Measurements from ENCODE around the gene CACNA1C.
"Not testable (repeated sequence)": the region's sequence is repeated elsewhere in the genome, so short reads cannot be mapped to it uniquely, and the experiment has no call there.

The CACNA1C gene

GRCh38 chr12:2234646-2235350 lies 182.0 kb downstream of the CACNA1C start:
- DNase-seq (ENCODE audit: low spot score), result no peak

- DNase-seq (ENCODE audit: low spot score), result no peak
These were observed 183.9 kb downstream of the CACNA1C start for GRCh38 chr12:2236506-2237294.

- no peak for DNase-seq (ENCODE audit: low spot score)
These were observed 185.3 kb downstream of the CACNA1C start for GRCh38 chr12:2238111-2238510.

- DNase-seq (ENCODE audit: low spot score), result no peak
These were observed 186.6 kb downstream of the CACNA1C start for GRCh38 chr12:2239381-2239871.

GRCh38 chr12:2240390-2240789 lies 187.6 kb downstream of the CACNA1C start:
- no peak for DNase-seq (ENCODE audit: low spot score)

GRCh38 chr12:2240984-2241383 lies 188.2 kb downstream of the CACNA1C start:
- no peak for DNase-seq (ENCODE audit: low spot score)

- DNase-seq (ENCODE audit: low spot score), result no peak
These were observed 189.4 kb downstream of the CACNA1C start for GRCh38 chr12:2242216-2242615.

- DNase-seq (ENCODE audit: low spot score), result no peak
These were observed 190.0 kb downstream of the CACNA1C start for GRCh38 chr12:2242816-2243215.

- DNase-seq (ENCODE audit: low spot score), result no peak
These were observed 190.5 kb downstream of the CACNA1C start for GRCh38 chr12:2243275-2243674.

- DNase-seq (ENCODE audit: low spot score), result no peak
These were observed 191.4 kb downstream of the CACNA1C start for GRCh38 chr12:2244013-2244861.

- no peak for DNase-seq (ENCODE audit: low spot score)
These were observed 193.6 kb downstream of the CACNA1C start for GRCh38 chr12:2246358-2246757.

GRCh38 chr12:2247120-2247519 lies 194.3 kb downstream of the CACNA1C start:
- DNase-seq (ENCODE audit: low spot score), result no peak

- DNase-seq (ENCODE audit: low spot score), result no peak
These were observed 194.8 kb downstream of the CACNA1C start for GRCh38 chr12:2247596-2247995.

- DNase-seq (ENCODE audit: low spot score), result no peak
These were observed 195.5 kb downstream of the CACNA1C start for GRCh38 chr12:2248087-2248900.

GRCh38 chr12:2248901-2249381 lies 196.2 kb downstream of the CACNA1C start:
- no peak for DNase-seq (ENCODE audit: low spot score)

GRCh38 chr12:2250797-2251196 lies 198.0 kb downstream of the CACNA1C start:
- no peak for DNase-seq (ENCODE audit: low spot score)

- no peak for DNase-seq (ENCODE audit: low spot score)
These were observed 198.9 kb downstream of the CACNA1C start for GRCh38 chr12:2251526-2252209.

- DNase-seq (ENCODE audit: low spot score), result no peak
These were observed 202.5 kb downstream of the CACNA1C start for GRCh38 chr12:2255311-2255710.

GRCh38 chr12:2255731-2256130 lies 202.9 kb downstream of the CACNA1C start:
- not testable (repeated sequence) for DNase-seq (ENCODE audit: low spot score)

GRCh38 chr12:2256453-2256852 lies 203.7 kb downstream of the CACNA1C start:
- DNase-seq (ENCODE audit: low spot score), result no peak

GRCh38 chr12:2256915-2257314 lies 204.1 kb downstream of the CACNA1C start:
- DNase-seq (ENCODE audit: low spot score), result no peak

All from putamen (tissue), 1 donor.